T-helper 17 cell (primary cell): Measurements from ENCODE around the gene ANKFY1. TPM values are rescaled to one million over a fixed set of nuclear protein-coding genes. Genes with fewer than 3 reads are reported as not detected.

Source experiments
- ATAC-seq: fragments of 150-1000 bp; cut with Tn5 transposase; 2 replicates; pipeline ENCODE4 v1.10.0; 2021; ENCODE audit warnings: mild to moderate bottlenecking, moderate library complexity
- DNase-seq, 3 donors: peaks; one replicate each; pipeline versions ENCODE4 v3.0.0 to v3.0.0-alpha.2; 2020 to 2021
- H3K9me3 ChIP-seq: one replicate; pipeline ENCODE4 v1.7.0; 2013; ENCODE audit warnings: low read length, mild to moderate bottlenecking; ENCODE audit not compliant: control insufficient read depth, poor library complexity, severe bottlenecking
- H3K27ac Mint-ChIP-seq: one replicate; pipeline ENCODE4 v1.8.0; 2022; ENCODE audit warnings: mild to moderate bottlenecking, moderate library complexity, mixed read lengths
- H3K27me3 Mint-ChIP-seq: one replicate; pipeline ENCODE4 v1.8.0; 2022; ENCODE audit warnings: mixed read lengths
- H3K36me3 Mint-ChIP-seq: one replicate; pipeline ENCODE4 v1.8.0; 2022; ENCODE audit warnings: low read depth, mixed read lengths
- H3K4me1 Mint-ChIP-seq: one replicate; pipeline ENCODE4 v1.8.0; 2022; ENCODE audit warnings: mild to moderate bottlenecking, mixed read lengths
- H3K4me3 Mint-ChIP-seq: one replicate; pipeline ENCODE4 v1.8.0; 2022; ENCODE audit warnings: mild to moderate bottlenecking, moderate library complexity, mixed read lengths
- total RNA-seq, 4 donors: library from RNA in 2 of 4; stranded (reverse) in 2 of 4; gene quantifications; one replicate each; pipeline ENCODE4 v1.2.3 and lab custom pipeline; 2022 to 2026

ANKFY1 gene
- total RNA-seq, 2 donors from 2014 or later, result 51.2 to 54.0 TPM

GRCh38 chr17:4162775-4163466, 100.9 kb downstream of the ANKFY1 start:
- Mint-ChIP-seq H3K4me3 (no peak overlapping the region), H3K4me1 (peaks cover 18% of the 10 kb centered on the region), H3K27me3 (no peaks in the 10 kb centered on the region), H3K36me3 (peaks cover 22% of the 10 kb centered on the region), H3K27ac (peak overlapping the region; percentile 41)
- DNase-seq (no peak), ATAC-seq (no peak)
- no peaks in the 10 kb centered on the region for H3K9me3 ChIP-seq

DNA sequence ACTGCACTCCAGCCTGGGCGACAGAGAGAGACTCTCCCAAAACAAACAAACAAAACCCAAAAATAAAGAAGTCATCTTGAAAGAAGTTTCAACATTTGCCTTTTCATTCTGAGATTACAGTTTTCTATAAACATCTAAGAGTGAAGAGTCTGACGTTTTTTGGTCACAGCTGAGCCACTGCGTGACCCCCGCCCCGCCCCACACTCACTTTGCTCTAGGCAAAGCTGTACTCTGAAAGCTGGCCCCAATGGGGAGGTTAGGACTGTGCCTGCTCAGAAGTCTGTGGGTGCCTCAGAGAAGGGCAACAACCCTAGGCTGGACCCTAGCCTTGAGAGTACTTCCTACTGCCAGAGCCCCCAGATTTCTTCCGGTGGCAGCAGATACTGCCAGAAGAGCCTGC, 101.5 kb downstream of the ANKFY1 start:
- ATAC-seq, result no peak
- DNase-seq, result no peak
- no peaks in the 10 kb centered on the region for H3K27me3 Mint-ChIP-seq
- peak overlapping the region; percentile 41 for H3K27ac Mint-ChIP-seq
- H3K36me3 Mint-ChIP-seq, result peaks cover 23% of the 10 kb centered on the region
- H3K4me1 Mint-ChIP-seq, result peaks cover 18% of the 10 kb centered on the region
- no peak overlapping the region for H3K4me3 Mint-ChIP-seq
- no peaks in the 10 kb centered on the region for H3K9me3 ChIP-seq

GRCh38 chr17:4161967-4162305, 101.8 kb downstream of the ANKFY1 start:
- H3K9me3 ChIP-seq, result no peaks in the 10 kb centered on the region
- Mint-ChIP-seq H3K4me1 (peaks cover 18% of the 10 kb centered on the region), H3K36me3 (peaks cover 23% of the 10 kb centered on the region), H3K4me3 (no peak overlapping the region), H3K27me3 (no peaks in the 10 kb centered on the region), H3K27ac (peak overlapping the region; percentile 41)
- no peak for DNase-seq
- no peak for ATAC-seq

DNA sequence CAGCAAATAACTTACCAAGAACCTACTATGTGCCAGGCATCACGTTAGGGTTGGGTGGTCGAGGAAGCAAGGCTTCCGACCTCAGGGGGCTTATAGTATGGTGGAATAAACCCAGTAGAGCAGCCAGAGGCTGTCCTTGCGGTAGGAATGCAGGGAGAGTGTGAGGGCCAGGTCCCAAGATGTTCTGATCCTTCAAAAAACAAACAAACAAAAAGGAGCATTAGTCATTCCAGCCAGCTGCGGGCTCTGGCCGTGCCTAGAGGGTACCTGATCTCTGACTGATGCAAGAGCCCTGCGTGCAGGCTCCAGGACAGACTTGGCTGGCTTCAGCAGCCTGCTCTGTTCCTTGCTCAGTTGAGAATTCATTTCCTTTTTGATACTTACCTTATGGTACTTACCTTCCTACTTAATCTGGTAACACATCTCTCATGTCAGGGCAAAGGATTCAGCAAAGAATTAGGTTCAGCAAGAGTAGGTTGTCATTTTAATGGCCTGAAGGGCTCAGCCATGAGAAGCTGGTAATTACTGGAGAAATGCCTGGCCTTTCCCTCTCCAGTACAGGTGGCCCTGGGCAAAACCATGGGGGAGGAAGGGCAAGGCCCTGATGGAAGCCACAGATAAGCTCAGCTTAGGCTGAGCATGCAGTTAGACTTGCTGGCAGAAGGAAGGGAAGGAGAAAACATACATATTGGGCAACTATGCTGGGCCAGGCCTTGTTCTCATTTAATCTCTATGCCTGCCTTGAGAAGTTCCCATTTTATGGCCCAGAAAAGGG, 102.4 kb downstream of the ANKFY1 start:
- DNase-seq, result no peak
- H3K27me3 Mint-ChIP-seq, result no peaks in the 10 kb centered on the region
- H3K36me3 Mint-ChIP-seq, result peaks cover 23% of the 10 kb centered on the region
- H3K27ac Mint-ChIP-seq, result peak overlapping the region; percentile 41
- peaks cover 18% of the 10 kb centered on the region for H3K4me1 Mint-ChIP-seq
- no peaks in the 10 kb centered on the region for H3K9me3 ChIP-seq
- H3K4me3 Mint-ChIP-seq, result no peak overlapping the region
- ATAC-seq, result no peak

DNA sequence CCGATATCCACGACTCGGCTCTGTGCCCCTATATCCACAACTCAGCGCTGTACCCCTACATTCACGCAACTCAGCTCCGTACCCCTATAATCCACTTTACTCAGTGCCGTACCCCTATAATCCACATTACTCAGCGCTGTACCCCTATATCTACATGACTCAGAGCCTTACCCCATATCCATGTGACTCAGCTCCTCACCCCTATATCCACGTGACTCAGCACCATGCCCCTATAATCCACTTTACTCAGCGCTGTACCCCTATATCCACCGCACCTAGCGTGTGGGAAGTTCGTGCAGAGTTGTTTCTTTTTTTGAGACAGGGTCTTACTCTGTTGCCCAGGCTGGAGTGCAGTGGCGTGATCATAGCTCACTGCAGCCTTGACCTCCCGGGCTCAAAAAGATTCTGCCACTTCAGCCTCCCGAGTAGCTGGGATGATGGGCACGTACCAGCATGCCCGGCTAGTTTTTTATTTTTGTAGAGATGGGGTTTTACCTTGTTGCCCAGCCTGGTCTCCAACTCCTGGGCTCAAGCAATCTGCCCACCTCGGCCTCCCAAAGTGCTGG, 103.4 kb downstream of the ANKFY1 start:
- ATAC-seq (no peak), DNase-seq (no peak)
- no peaks in the 10 kb centered on the region for H3K9me3 ChIP-seq
- H3K4me3 Mint-ChIP-seq, result no peak overlapping the region
- no peak overlapping the region for H3K27ac Mint-ChIP-seq
- no peaks in the 10 kb centered on the region for H3K27me3 Mint-ChIP-seq
- peaks cover 20% of the 10 kb centered on the region for H3K4me1 Mint-ChIP-seq
- H3K36me3 Mint-ChIP-seq, result peaks cover 23% of the 10 kb centered on the region

DNA sequence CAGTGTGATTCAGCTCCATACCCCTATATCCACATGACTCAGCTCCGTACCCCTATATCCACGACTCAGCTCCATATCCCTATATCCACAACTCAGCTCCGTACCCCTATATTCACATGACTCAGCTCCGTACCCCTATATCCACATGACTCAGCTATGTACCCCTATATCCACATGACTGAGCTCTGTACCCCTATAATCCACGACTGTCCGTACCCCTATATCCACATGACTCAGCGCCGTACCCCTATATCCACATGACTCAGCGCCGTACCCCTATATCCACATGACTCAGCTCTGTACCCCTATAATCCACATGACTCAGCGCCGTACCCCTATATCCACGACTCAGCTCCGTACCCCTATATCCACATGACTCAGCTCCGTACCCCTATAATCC, 104.0 kb downstream of the ANKFY1 start:
- peaks cover 20% of the 10 kb centered on the region for H3K4me1 Mint-ChIP-seq
- no peak overlapping the region for H3K4me3 Mint-ChIP-seq
- DNase-seq (no peak), ATAC-seq (no peak)
- H3K27me3 Mint-ChIP-seq, result no peaks in the 10 kb centered on the region
- no peaks in the 10 kb centered on the region for H3K9me3 ChIP-seq
- H3K27ac Mint-ChIP-seq, result no peak overlapping the region
- H3K36me3 Mint-ChIP-seq, result peaks cover 23% of the 10 kb centered on the region

DNA sequence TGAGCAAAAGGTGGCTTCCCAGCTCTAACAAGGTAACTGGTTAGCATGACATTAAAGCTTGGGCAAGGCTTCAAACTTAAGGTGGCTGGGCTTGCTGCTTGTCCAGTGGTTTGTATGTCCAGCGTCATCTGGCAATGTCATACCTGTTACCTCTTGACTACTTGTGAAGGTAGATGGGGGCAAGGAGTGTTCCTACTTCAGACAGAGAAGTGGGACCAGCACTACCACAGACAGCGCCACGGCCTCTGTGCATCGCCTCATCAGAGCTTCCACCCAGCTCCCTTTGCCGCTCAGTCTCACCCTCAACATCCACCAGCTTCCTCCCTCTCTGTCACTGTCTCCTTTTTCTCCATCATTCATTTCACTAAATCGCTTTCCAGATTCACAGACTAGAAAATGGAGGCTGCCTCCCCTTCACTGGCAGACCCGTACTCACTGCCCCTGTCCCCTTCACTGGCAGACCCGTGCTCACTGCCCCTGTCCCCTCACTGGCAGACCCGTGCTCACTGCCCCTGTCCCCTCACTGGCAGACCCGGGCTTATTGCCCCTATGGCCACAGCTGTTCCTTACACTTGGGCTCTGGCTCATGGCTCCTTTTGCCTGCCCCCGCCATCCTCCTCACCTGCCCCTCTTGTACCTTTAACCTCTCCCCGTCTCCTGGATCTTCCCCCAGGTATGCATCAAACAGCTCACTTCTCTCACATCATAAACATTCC, 106.0 kb downstream of the ANKFY1 start:
- Mint-ChIP-seq H3K36me3 (peaks cover 25% of the 10 kb centered on the region), H3K4me3 (no peak overlapping the region), H3K4me1 (peaks cover 25% of the 10 kb centered on the region), H3K27me3 (no peaks in the 10 kb centered on the region), H3K27ac (no peak overlapping the region)
- no peak for ATAC-seq
- DNase-seq, result no peak
- no peaks in the 10 kb centered on the region for H3K9me3 ChIP-seq

- no peak overlapping the region for H3K27ac Mint-ChIP-seq
- peaks cover 21% of the 10 kb centered on the region for H3K4me1 Mint-ChIP-seq
- ATAC-seq (no peak), DNase-seq (no peak)
- H3K9me3 ChIP-seq, result no peaks in the 10 kb centered on the region
- H3K4me3 Mint-ChIP-seq, result no peak overlapping the region
- peaks cover 25% of the 10 kb centered on the region for H3K36me3 Mint-ChIP-seq
- no peaks in the 10 kb centered on the region for H3K27me3 Mint-ChIP-seq
Observed at GRCh38 chr17:4156750-4157381, 106.9 kb downstream of the ANKFY1 start.

GRCh38 chr17:4155980-4156620, 107.7 kb downstream of the ANKFY1 start:
- Mint-ChIP-seq H3K36me3 (peaks cover 25% of the 10 kb centered on the region), H3K4me1 (peaks cover 15% of the 10 kb centered on the region), H3K4me3 (no peak overlapping the region), H3K27me3 (no peaks in the 10 kb centered on the region), H3K27ac (peak overlapping the region; percentile 41)
- no peaks in the 10 kb centered on the region for H3K9me3 ChIP-seq
- ATAC-seq (no peak), DNase-seq (no peak)

GRCh38 chr17:4154201-4154600, 109.6 kb downstream of the ANKFY1 start:
- H3K27me3 Mint-ChIP-seq, result no peaks in the 10 kb centered on the region
- ATAC-seq (no peak), DNase-seq (no peak)
- H3K27ac Mint-ChIP-seq, result no peak overlapping the region
- peaks cover 17% of the 10 kb centered on the region for H3K36me3 Mint-ChIP-seq
- H3K4me1 Mint-ChIP-seq, result peaks cover 11% of the 10 kb centered on the region
- no peaks in the 10 kb centered on the region for H3K9me3 ChIP-seq
- H3K4me3 Mint-ChIP-seq, result no peak overlapping the region

- no peaks in the 10 kb centered on the region for H3K9me3 ChIP-seq
- no peaks in the 10 kb centered on the region for H3K27me3 Mint-ChIP-seq
- peaks cover 13% of the 10 kb centered on the region for H3K4me1 Mint-ChIP-seq
- no peak for DNase-seq
- no peak overlapping the region for H3K27ac Mint-ChIP-seq
- H3K4me3 Mint-ChIP-seq, result no peak overlapping the region
- no peak for ATAC-seq
- H3K36me3 Mint-ChIP-seq, result peaks cover 9% of the 10 kb centered on the region
Observed at GRCh38 chr17:4152471-4152870, 111.3 kb downstream of the ANKFY1 start.

- DNase-seq (no peak), ATAC-seq (no peak)
- no peak overlapping the region for H3K4me3 Mint-ChIP-seq
- peaks cover 11% of the 10 kb centered on the region for H3K4me1 Mint-ChIP-seq
- peaks cover 9% of the 10 kb centered on the region for H3K36me3 Mint-ChIP-seq
- H3K9me3 ChIP-seq, result no peaks in the 10 kb centered on the region
- H3K27ac Mint-ChIP-seq, result no peak overlapping the region
- no peaks in the 10 kb centered on the region for H3K27me3 Mint-ChIP-seq
Observed at GRCh38 chr17:4150096-4150495, 113.7 kb downstream of the ANKFY1 start.
